HCT116 (cell line): ENCODE data around the gene ETNK1. TPM values are rescaled to one million over a fixed set of nuclear protein-coding genes. Genes with fewer than 3 reads are reported as not detected.

ENCODE experiments used
- ATAC-seq: fragments of 200-7000 bp; cut with Tn5 transposase; 2 replicates; pipeline ENCODE4 v1.9.1; 2020; ENCODE audit warnings: mild to moderate bottlenecking, moderate library complexity
- BruUV-seq: library from RNA; stranded (reverse); fragments of 400-500 nt; replicated peaks from 2 replicates; lab custom pipeline; 2021; lab: Mats Ljungman, UMichigan
- CTCF ChIA-PET: fragments of 300-600 bp; sonication (Branson Sonifier 250); formaldehyde crosslinking; loops from one replicate; lab custom pipeline; 2021; ENCODE audit warnings: antibody characterized with exemption; lab: Charles Lee
- POLR2A ChIA-PET: fragments of 300-600, 350-600 bp; sonication (Branson Sonifier 250); formaldehyde crosslinking; loops from one replicate; lab custom pipeline; 2021; ENCODE audit warnings: antibody characterized with exemption; lab: Charles Lee
- RAD21 ChIA-PET, 2 experiments: fragments of 300-600 bp; sonication (Branson Sonifier 250); formaldehyde crosslinking; loops; one replicate each; lab custom pipeline; 2023; ENCODE audit warnings: low total read pairs in 2 of 2; ENCODE audit not compliant: uncharacterized antibody in 2 of 2, unreplicated experiment in 2 of 2, low non-redundant PET in 1 of 2; lab: Charles Lee
- DNase-seq: peaks from one replicate; pipeline ENCODE4 v3.0.0-alpha.2; 2010; ENCODE audit warnings: low read depth, low spot score
- H2AFZ ChIP-seq: fragments of 200-600 bp; shearing (Covaris generic), sonication (generic); 2 replicates; pipeline ENCODE4 v1.6.1; 2017; ENCODE audit warnings: low read depth, mixed run types, mixed read lengths, antibody characterized with exemption, low read length; ENCODE audit not compliant: poor library complexity, severe bottlenecking
- H3K27ac ChIP-seq: 2 replicates; pipeline ENCODE4 v1.5.1; 2012; ENCODE audit warnings: low read depth, low read length
- H3K27me3 ChIP-seq: fragments of 200-600 bp; sonication (generic); 2 replicates; pipeline ENCODE4 v1.6.1; 2016; ENCODE audit warnings: mixed run types, low read length, mixed read lengths; ENCODE audit not compliant: insufficient read depth
- H3K36me3 ChIP-seq, 2 experiments: fragments of 200-500 bp in 1 of 2; fragments of 200-600 bp in 1 of 2; sonication (Bioruptor generic) in 1 of 2; sonication (generic) in 1 of 2; 2 replicates each; pipeline versions ENCODE4 v1.5.1 to v1.6.1; 2014 to 2016; ENCODE audit warnings: low read length in 2 of 2, inconsistent platforms in 1 of 2, mixed read lengths in 1 of 2, mixed run types in 1 of 2; ENCODE audit not compliant: insufficient read depth in 2 of 2, control insufficient read depth in 1 of 2
- H3K4me1 ChIP-seq, 2 experiments: fragments of 200-600 bp in 1 of 2; sonication (generic) in 1 of 2; 2 replicates each; pipeline versions ENCODE4 v1.5.1 to v1.6.1; 2012 to 2017; ENCODE audit warnings: low read length in 2 of 2, inconsistent platforms in 1 of 2, mild to moderate bottlenecking in 1 of 2, mixed read lengths in 1 of 2, mixed run types in 1 of 2, moderate library complexity in 1 of 2; ENCODE audit not compliant: insufficient read depth in 2 of 2, control insufficient read depth in 1 of 2
- H3K4me2 ChIP-seq: fragments of 200-600 bp; sonication (generic); 2 replicates; pipeline ENCODE4 v1.6.1; 2017; ENCODE audit warnings: mixed run types, low read length, mixed read lengths
- H3K4me3 ChIP-seq, 2 experiments: fragments of 200-600 bp in 1 of 2; sonication (generic) in 1 of 2; replicated peaks in 1 of 2; 2 replicates each; pipeline ENCODE4 v1.5.1; 2011 to 2016; ENCODE audit warnings: low read length in 2 of 2, control low read depth in 1 of 2, low read depth in 1 of 2, mild to moderate bottlenecking in 1 of 2, mixed read lengths in 1 of 2, mixed run types in 1 of 2
- H3K79me2 ChIP-seq: fragments of 200-600 bp; sonication (generic); 2 replicates; pipeline ENCODE4 v1.6.1; 2017; ENCODE audit warnings: mild to moderate bottlenecking, mixed run types, low read length, moderate library complexity, mixed read lengths; ENCODE audit not compliant: insufficient read depth
- H3K9ac ChIP-seq: fragments of 200-600 bp; sonication (generic); 2 replicates; pipeline ENCODE4 v1.6.1; 2016; ENCODE audit warnings: low read length, mixed read lengths
- H3K9me2 ChIP-seq: fragments of 200-600 bp; sonication (generic), shearing (Covaris generic); 2 replicates; pipeline ENCODE4 v1.6.1; 2017; ENCODE audit warnings: mixed run types, mild to moderate bottlenecking, moderate library complexity; ENCODE audit not compliant: insufficient read depth
- H3K9me3 ChIP-seq, 2 experiments: fragments of 200-500 bp in 1 of 2; fragments of 200-600 bp in 1 of 2; sonication (Bioruptor generic) in 1 of 2; sonication (generic) in 1 of 2; 2 replicates each; pipeline ENCODE4 v1.6.1; 2014 to 2017; ENCODE audit warnings: low read length in 2 of 2, mixed read lengths in 2 of 2, inconsistent platforms in 1 of 2, low read depth in 1 of 2, mild to moderate bottlenecking in 1 of 2, mixed run types in 1 of 2, moderate library complexity in 1 of 2; ENCODE audit not compliant: control insufficient read depth in 1 of 2, insufficient read depth in 1 of 2
- H4K20me1 ChIP-seq: fragments of 200-600 bp; sonication (generic), shearing (Covaris generic); 2 replicates; pipeline ENCODE4 v1.6.1; 2017; ENCODE audit warnings: mixed run types, mild to moderate bottlenecking, moderate library complexity; ENCODE audit not compliant: insufficient read depth
- EGR1 ChIP-seq: IDR thresholded peaks from 2 replicates; pipeline ENCODE4 v1.6.1; 2012; ENCODE audit warnings: low read depth
- ELF1 ChIP-seq: IDR thresholded peaks from 2 replicates; pipeline ENCODE4 v1.6.1; 2012; ENCODE audit warnings: low read depth, borderline replicate concordance
- EZH2 ChIP-seq: fragments of 200-600 bp; sonication (generic); IDR thresholded peaks from 2 replicates; pipeline ENCODE4 v1.6.1; 2017; ENCODE audit warnings: antibody characterized with exemption, mixed run types
- EZH2phosphoT487 ChIP-seq: fragments of 200-600 bp; IDR thresholded peaks from 2 replicates; pipeline ENCODE4 v1.6.1; 2018; ENCODE audit warnings: antibody characterized with exemption, borderline replicate concordance
- FOSL1 ChIP-seq: IDR thresholded peaks from 2 replicates; pipeline ENCODE4 v1.6.1; 2012; ENCODE audit warnings: low read depth
- JUND ChIP-seq: IDR thresholded peaks from 2 replicates; pipeline ENCODE4 v1.6.1; 2012
- POLR2A ChIP-seq: IDR thresholded peaks from 2 replicates; pipeline ENCODE4 v1.7.0; 2011; ENCODE audit warnings: borderline replicate concordance; ENCODE audit not compliant: insufficient read depth, insufficient read length; ENCODE audit errors: extremely low read depth
- POLR2AphosphoS5 ChIP-seq: IDR thresholded peaks from 2 replicates; pipeline ENCODE4 v1.6.1; 2011; ENCODE audit warnings: mild to moderate bottlenecking, low read depth, low read length, moderate library complexity
- SIN3A ChIP-seq: IDR thresholded peaks from 2 replicates; pipeline ENCODE4 v1.6.1; 2012; ENCODE audit warnings: low read depth
- TCF7L2 ChIP-seq: IDR thresholded peaks from 2 replicates; pipeline ENCODE4 v1.7.0; 2011; ENCODE audit warnings: borderline replicate concordance, inconsistent platforms; ENCODE audit not compliant: insufficient read depth, insufficient read length; ENCODE audit errors: extremely low read depth
- YY1 ChIP-seq: IDR thresholded peaks from 2 replicates; pipeline ENCODE4 v1.6.1; 2011; ENCODE audit warnings: low read length, low read depth, moderate library complexity, mild to moderate bottlenecking; ENCODE audit not compliant: insufficient replicate concordance; ENCODE audit errors: extremely low read depth
- ZFX ChIP-seq: fragments of 450-650 bp; IDR thresholded peaks from 2 replicates; pipeline ENCODE4 v1.6.1; 2017
- ZNF274 ChIP-seq: fragments of 200-500 bp; sonication (Bioruptor generic); IDR thresholded peaks from 2 replicates; pipeline ENCODE4 v1.6.1; 2014; ENCODE audit warnings: mild to moderate bottlenecking, low read depth, low read length, inconsistent platforms
- intact Hi-C: fragments of 100-400 bp; cut with micrococcal nuclease; formaldehyde crosslinking; loops from 2 replicates; pipeline ENCODE4 v1.10.0; 2022
- total RNA-seq: library from RNA; stranded (reverse); gene quantifications from one replicate; pipeline ENCODE4 v1.2.1, GENCODE V29; 2021; ENCODE audit not compliant: unreplicated experiment
- TF ChIP-seq, protein P1 (sequence below): IDR thresholded peaks from 2 replicates; pipeline ENCODE4 v1.6.1; 2012
- TF ChIP-seq, protein P2 (sequence below): IDR thresholded peaks from 2 replicates; pipeline ENCODE4 v1.6.1; 2012
- TF ChIP-seq, protein P3 (sequence below): IDR thresholded peaks from 2 replicates; pipeline ENCODE4 v1.6.1; 2011; ENCODE audit warnings: mild to moderate bottlenecking, low read length, moderate library complexity; ENCODE audit not compliant: insufficient replicate concordance; ENCODE audit errors: extremely low read depth
- TF ChIP-seq, protein P4 (sequence below), 3 experiments: fragments of 200-600 bp in 1 of 3; sonication (generic) in 1 of 3; IDR thresholded peaks in 2 of 3; conservative IDR thresholded peaks in 1 of 3; 2 replicates each; pipeline ENCODE4 v1.5.1; 2012 to 2017; ENCODE audit warnings: low read depth in 2 of 3, low read length in 2 of 3, antibody characterized with exemption in 1 of 3, borderline replicate concordance in 1 of 3, control low read depth in 1 of 3, mild to moderate bottlenecking in 1 of 3, mixed read lengths in 1 of 3, mixed run types in 1 of 3, moderate library complexity in 1 of 3; ENCODE audit not compliant: insufficient read depth in 1 of 3

The ETNK1 gene
- total RNA-seq, 1 experiment from 2014 or later: 83.6 TPM

DNA sequence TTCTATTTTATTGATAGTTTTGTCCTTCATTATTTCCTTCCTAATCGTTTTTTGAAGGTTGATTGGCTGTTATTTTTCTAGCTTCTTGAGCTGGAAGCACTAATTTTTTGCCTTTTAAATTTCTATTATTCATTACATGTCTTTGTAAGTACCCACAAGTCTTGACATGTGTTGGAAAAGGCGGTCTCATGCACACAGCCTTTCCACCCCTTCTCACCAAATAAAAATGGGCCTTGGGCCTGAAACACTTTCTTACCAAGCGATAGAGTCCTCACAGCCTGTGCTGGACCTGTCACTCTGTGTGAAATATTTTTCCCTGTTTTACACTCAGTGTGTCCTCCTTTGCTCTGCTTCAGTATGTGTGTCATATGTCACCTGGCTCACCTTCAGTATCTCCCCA lies 9.9 kb downstream of the ETNK1 start:
- ChIA-PET POLR2A (no interaction called here), RAD21 (no interaction called here), CTCF (no interaction called here)
- Histone ChIP-seq H2AFZ (no peak overlapping the region), H3K27ac (no peak overlapping the region), H3K27me3 (no peaks in the 10 kb centered on the region), H3K9ac (no peak overlapping the region), H3K4me3 (no peak overlapping the region), H3K9me3 (no peaks in the 10 kb centered on the region), H3K4me1 (no peaks in the 10 kb centered on the region), H4K20me1 (peaks cover 14% of the 10 kb centered on the region), H3K9me2 (no peaks in the 10 kb centered on the region), H3K79me2 (peaks cover 100% of the 10 kb centered on the region), H3K36me3 (0 out of 4 replicates have a peak, but pooled peaks cover 0 to 5% of the 10 kb centered on the region in 2 experiments), H3K4me2 (no peak overlapping the region)
- TF ChIP-seq, protein P1, sequence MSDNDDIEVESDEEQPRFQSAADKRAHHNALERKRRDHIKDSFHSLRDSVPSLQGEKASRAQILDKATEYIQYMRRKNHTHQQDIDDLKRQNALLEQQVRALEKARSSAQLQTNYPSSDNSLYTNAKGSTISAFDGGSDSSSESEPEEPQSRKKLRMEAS: no peak
- TF ChIP-seq EGR1: no peak
- TF ChIP-seq YY1: no peak
- TF ChIP-seq EZH2: no peak
- no peak for ATAC-seq
- intact Hi-C loops: loop anchor here (5.0 to 10.0 kb wide), 2 partner anchors 108 to 180 kb away; no protein-coding TSS in a partner anchor
- BruUV-seq: no TSS peak
- no peak for DNase-seq

GRCh38 chr12:22635812-22636211 lies 10.8 kb downstream of the ETNK1 start:
- ATAC-seq (no peak), DNase-seq (no peak)
- H3K9me3 ChIP-seq: no peaks in the 10 kb centered on the region
- no peaks in the 10 kb centered on the region for H3K4me1 ChIP-seq
- H3K9ac ChIP-seq: no peak overlapping the region
- peaks cover 14% of the 10 kb centered on the region for H4K20me1 ChIP-seq
- peaks cover 100% of the 10 kb centered on the region for H3K79me2 ChIP-seq
- no peak overlapping the region for H3K27ac ChIP-seq
- no peaks in the 10 kb centered on the region for H3K9me2 ChIP-seq
- intact Hi-C loops: loop anchor here (10.0 kb wide), 1 partner anchor 181 kb away; no protein-coding TSS in a partner anchor
- no peak overlapping the region for H2AFZ ChIP-seq
- no peak overlapping the region for H3K4me2 ChIP-seq
- ChIA-PET RAD21 (no interaction called here), POLR2A (no interaction called here), CTCF (interaction anchor here (1.0 kb wide), 1 partner anchor 49 kb away, joined by 3 read pairs; no protein-coding TSS in a partner anchor)
- no TSS peak for BruUV-seq
- no peak overlapping the region for H3K4me3 ChIP-seq
- no peaks in the 10 kb centered on the region for H3K27me3 ChIP-seq
- 0 out of 4 replicates have a peak, but pooled peaks cover 0 to 5% of the 10 kb centered on the region in 2 experiments for H3K36me3 ChIP-seq
- TF ChIP-seq YY1 (no peak), ZFX (no peak), JUND (no peak), POLR2AphosphoS5 (no peak), ELF1 (no peak), EZH2phosphoT487 (no peak), FOSL1 (no peak), ZNF274 (no peak), TCF7L2 (no peak), POLR2A (no peak), SIN3A (no peak)
- TF ChIP-seq, protein P2, sequence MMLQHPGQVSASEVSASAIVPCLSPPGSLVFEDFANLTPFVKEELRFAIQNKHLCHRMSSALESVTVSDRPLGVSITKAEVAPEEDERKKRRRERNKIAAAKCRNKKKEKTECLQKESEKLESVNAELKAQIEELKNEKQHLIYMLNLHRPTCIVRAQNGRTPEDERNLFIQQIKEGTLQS: no peak
- TF ChIP-seq, protein P3, sequence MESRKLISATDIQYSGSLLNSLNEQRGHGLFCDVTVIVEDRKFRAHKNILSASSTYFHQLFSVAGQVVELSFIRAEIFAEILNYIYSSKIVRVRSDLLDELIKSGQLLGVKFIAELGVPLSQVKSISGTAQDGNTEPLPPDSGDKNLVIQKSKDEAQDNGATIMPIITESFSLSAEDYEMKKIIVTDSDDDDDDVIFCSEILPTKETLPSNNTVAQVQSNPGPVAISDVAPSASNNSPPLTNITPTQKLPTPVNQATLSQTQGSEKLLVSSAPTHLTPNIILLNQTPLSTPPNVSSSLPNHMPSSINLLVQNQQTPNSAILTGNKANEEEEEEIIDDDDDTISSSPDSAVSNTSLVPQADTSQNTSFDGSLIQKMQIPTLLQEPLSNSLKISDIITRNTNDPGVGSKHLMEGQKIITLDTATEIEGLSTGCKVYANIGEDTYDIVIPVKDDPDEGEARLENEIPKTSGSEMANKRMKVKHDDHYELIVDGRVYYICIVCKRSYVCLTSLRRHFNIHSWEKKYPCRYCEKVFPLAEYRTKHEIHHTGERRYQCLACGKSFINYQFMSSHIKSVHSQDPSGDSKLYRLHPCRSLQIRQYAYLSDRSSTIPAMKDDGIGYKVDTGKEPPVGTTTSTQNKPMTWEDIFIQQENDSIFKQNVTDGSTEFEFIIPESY: no peak
- TF ChIP-seq, protein P4, sequence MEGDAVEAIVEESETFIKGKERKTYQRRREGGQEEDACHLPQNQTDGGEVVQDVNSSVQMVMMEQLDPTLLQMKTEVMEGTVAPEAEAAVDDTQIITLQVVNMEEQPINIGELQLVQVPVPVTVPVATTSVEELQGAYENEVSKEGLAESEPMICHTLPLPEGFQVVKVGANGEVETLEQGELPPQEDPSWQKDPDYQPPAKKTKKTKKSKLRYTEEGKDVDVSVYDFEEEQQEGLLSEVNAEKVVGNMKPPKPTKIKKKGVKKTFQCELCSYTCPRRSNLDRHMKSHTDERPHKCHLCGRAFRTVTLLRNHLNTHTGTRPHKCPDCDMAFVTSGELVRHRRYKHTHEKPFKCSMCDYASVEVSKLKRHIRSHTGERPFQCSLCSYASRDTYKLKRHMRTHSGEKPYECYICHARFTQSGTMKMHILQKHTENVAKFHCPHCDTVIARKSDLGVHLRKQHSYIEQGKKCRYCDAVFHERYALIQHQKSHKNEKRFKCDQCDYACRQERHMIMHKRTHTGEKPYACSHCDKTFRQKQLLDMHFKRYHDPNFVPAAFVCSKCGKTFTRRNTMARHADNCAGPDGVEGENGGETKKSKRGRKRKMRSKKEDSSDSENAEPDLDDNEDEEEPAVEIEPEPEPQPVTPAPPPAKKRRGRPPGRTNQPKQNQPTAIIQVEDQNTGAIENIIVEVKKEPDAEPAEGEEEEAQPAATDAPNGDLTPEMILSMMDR (IDR thresholded peaks at IDR 0.05 in 2 of 3, conservative IDR thresholded peaks at IDR 0.05 in 1 of 3; ENCODE audit: borderline replicate concordance in 1 of 3, insufficient read depth in 1 of 3, low read depth in 2 of 3, low read length in 2 of 3): no peak
